ENCODE measurements around the gene CNKSR2.

CNKSR2 gene

GRCh38 chrX:21412029-21412428, 37.8 kb downstream of the CNKSR2 start:
- in situ Hi-C loops (cut with HindIII; ENCODE audit: low sequenced_read_pairs): no loop called here
- no peak for TF ChIP-seq CTCF (IDR thresholded peaks at IDR 0.05; ENCODE audit: low read depth, low read length, missing control alignments)
- no peak for DNase-seq (ENCODE audit: low read depth)
- no peak overlapping the region for H3K4me3 ChIP-seq (ENCODE audit: low read depth, low read length)

GRCh38 chrX:21412883-21413282, 38.7 kb downstream of the CNKSR2 start:
- peak; percentile 24 for DNase-seq (ENCODE audit: low read depth)
- in situ Hi-C loops (cut with HindIII; ENCODE audit: low sequenced_read_pairs): no loop called here
- no peak overlapping the region for H3K4me3 ChIP-seq (ENCODE audit: low read depth, low read length)
- no peak for TF ChIP-seq CTCF (IDR thresholded peaks at IDR 0.05; ENCODE audit: low read depth, low read length, missing control alignments)

GRCh38 chrX:21427086-21427485, 52.9 kb downstream of the CNKSR2 start:
- no peak overlapping the region for H3K4me3 ChIP-seq (ENCODE audit: low read depth, low read length)
- no peak for DNase-seq (ENCODE audit: low read depth)
- TF ChIP-seq CTCF (IDR thresholded peaks at IDR 0.05; ENCODE audit: low read depth, low read length, missing control alignments): no peak
- in situ Hi-C loops (cut with HindIII; ENCODE audit: low sequenced_read_pairs): no loop called here

- H3K4me3 ChIP-seq (ENCODE audit: low read depth, low read length): no peak overlapping the region
- no peak for TF ChIP-seq CTCF (IDR thresholded peaks at IDR 0.05; ENCODE audit: low read depth, low read length, missing control alignments)
- DNase-seq (ENCODE audit: low read depth): no peak
- in situ Hi-C loops (cut with HindIII; ENCODE audit: low sequenced_read_pairs): no loop called here
Measured at GRCh38 chrX:21437036-21437435, 62.8 kb downstream of the CNKSR2 start.

- no peak for TF ChIP-seq CTCF (IDR thresholded peaks at IDR 0.05; ENCODE audit: low read depth, low read length, missing control alignments)
- in situ Hi-C loops (cut with HindIII; ENCODE audit: low sequenced_read_pairs): no loop called here
- DNase-seq (ENCODE audit: low read depth): no peak
- H3K4me3 ChIP-seq (ENCODE audit: low read depth, low read length): no peak overlapping the region
Measured at GRCh38 chrX:21438792-21439191, 64.6 kb downstream of the CNKSR2 start.

- in situ Hi-C loops (cut with HindIII; ENCODE audit: low sequenced_read_pairs): no loop called here
- DNase-seq (ENCODE audit: low read depth): no peak
- no peak overlapping the region for H3K4me3 ChIP-seq (ENCODE audit: low read depth, low read length)
- TF ChIP-seq CTCF (IDR thresholded peaks at IDR 0.05; ENCODE audit: low read depth, low read length, missing control alignments): no peak
Measured at GRCh38 chrX:21440911-21441310, 66.7 kb downstream of the CNKSR2 start.

GRCh38 chrX:21457718-21458117, 83.5 kb downstream of the CNKSR2 start:
- DNase-seq (ENCODE audit: low read depth): no peak
- no peak overlapping the region for H3K4me3 ChIP-seq (ENCODE audit: low read depth, low read length)
- in situ Hi-C loops (cut with HindIII; ENCODE audit: low sequenced_read_pairs): no loop called here
- no peak for TF ChIP-seq CTCF (IDR thresholded peaks at IDR 0.05; ENCODE audit: low read depth, low read length, missing control alignments)

Data from astrocyte of the cerebellum (primary cell).